ENCODE results near the gene CERK.
"Not testable (repeated sequence)": the region's sequence is repeated elsewhere in the genome, so short reads cannot be mapped to it uniquely, and the experiment has no call there.

The CERK gene, protein sequence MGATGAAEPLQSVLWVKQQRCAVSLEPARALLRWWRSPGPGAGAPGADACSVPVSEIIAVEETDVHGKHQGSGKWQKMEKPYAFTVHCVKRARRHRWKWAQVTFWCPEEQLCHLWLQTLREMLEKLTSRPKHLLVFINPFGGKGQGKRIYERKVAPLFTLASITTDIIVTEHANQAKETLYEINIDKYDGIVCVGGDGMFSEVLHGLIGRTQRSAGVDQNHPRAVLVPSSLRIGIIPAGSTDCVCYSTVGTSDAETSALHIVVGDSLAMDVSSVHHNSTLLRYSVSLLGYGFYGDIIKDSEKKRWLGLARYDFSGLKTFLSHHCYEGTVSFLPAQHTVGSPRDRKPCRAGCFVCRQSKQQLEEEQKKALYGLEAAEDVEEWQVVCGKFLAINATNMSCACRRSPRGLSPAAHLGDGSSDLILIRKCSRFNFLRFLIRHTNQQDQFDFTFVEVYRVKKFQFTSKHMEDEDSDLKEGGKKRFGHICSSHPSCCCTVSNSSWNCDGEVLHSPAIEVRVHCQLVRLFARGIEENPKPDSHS

DNA sequence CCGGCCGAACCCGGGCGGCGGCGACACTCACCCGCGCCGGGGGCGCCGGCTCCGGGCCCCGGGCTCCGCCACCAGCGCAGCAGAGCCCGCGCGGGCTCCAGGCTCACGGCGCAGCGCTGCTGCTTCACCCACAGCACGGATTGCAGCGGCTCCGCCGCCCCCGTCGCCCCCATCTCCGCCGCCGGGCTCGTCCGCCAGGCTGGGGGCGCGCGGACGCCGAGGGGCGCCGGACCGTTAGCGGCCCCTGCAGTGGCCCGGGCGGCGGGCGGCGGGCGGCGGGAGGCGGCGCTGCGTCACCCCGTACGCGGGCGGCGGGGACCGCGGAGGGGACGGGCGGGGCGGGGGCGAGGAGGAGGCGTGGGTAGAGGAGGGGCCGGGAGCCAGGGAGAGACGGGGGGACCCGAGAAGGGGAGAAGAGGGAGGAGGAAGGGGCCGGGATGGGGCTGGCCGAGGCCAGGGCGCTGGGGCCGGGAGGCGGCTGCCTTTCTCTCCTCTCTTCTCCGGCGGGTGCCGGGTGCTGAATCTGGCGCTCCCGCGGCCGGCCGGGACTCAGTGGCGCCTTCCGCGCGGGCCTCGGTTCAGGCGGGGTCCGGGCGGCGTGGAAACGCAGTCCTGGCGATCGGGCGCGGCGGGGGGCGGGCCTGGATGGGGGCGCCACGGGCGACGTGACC is at the start of gene CERK:
CERK (minus strand) TSS at position 277 of the 671 bp plus-strand sequence; CDS start at position 173, 104 bp downstream.
- peak; percentile 25 to 68 (median 47) for DNase-seq

DNA sequence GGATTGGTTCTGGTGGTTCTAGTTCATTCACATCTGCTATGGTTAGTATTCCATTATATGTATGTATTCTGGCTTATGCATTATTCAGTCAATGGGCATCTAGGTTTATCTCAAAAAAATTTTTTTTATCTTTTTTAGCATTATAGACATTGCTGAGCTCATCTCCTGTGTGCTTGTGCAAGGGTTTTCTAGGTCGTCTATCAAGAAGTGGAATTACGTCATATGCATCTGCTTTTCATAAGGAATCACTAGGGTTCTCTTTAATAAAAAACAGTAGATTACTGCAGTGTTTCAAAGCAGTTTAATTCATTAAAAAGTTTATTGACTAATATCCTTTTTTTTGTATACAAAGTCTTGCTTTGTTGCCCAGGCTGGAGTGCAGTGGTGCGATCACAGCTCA is 45.7 kb upstream of the CERK start:
- DNase-seq: no peak

DNA sequence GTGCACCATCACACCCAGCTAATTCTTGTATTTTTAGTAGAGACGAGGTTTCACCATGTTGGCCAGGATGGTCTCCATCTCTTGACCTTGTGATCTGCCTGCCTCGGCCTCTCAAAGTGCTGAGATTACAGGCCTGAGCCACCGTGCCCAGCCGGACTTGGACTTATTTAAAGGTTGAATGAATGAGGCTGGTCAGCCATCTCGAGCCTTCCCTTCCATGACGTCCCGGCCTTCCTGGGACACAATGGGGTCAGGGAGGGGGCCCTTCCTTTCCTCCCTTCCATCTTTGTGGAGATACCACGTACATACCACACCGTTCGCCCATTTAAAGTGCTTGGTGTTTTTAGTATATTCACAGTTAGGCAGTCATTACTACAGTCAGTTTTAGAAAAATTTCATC is 44.1 kb upstream of the CERK start:
- not testable (repeated sequence) for DNase-seq

DNA sequence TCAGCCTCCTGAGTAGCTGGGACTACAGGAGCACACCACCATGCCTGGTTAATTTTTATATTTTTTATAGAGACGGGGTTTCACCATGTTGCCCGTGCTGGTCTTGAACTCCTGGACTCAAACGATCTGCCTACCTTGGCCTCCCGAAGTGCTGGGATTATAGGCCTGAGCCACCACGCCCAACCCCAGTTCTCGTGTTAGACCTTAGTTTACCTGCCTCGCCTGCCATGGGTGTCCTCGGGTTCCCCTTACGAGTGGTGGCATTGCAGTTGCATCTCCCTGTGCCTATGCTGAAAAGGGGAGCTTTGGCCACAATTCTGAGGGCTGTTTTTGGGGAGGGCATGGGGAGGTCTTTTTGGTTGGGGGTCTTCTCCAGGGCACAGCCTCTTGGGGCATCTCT is 43.2 kb upstream of the CERK start:
- no peak for DNase-seq

DNA sequence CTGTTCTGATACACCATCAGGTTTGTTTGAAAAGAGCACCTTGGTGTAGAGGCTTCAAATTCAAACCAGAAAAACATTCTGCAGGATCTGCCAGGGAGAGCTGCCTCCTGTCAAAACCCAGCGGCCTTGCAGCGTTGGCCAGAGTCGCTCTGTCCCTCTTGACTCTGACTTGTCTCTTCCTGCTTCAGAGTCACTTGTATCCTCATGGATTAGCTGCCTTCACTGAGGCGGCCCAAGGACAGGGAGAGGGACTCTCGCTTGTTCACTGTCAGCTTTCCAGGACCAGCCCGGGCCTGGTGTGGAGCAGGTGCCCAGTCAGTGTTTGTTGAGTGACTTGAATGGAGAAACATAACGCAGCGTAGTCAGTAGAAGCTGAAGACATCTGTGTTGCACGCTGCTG is 42.4 kb upstream of the CERK start:
- DNase-seq: no peak

DNA sequence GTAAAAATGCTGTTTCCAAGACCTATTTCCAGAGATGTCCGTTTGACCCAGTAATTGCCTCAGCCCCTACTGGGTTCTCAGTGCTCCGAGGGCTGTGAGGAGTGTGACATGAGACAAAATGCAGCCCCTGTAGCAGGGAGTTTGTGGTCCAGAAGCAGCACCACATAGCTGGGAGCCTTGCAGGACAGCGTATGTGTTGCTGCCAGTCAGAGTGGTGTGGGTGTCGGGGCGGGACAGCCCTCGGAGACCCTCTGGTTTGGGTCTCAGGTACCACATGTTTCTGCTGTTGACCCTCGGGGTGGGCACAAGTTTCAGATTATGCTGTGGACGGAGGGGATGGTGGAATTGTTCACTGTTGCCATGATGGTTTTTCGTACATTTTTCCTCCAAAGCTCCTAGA is 41.6 kb upstream of the CERK start:
- DNase-seq: no peak

DNA sequence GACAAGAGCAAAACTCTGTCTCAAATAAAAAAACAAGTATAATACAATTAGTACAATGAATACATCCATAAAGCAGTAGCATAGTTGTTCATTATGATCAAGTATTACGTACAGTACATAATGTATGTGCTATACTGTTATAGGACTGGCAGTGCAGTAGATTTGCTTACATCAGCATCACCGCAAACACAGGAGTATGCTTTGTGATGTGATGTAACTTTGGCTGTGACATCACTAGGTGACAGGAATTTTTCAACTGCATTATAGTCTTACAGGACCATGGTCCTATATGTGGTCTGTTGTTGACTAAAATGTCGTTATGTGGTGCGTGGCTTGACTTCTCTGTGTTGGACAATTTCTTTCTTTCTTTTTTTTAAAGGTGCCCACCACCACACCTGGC is 41.0 kb upstream of the CERK start:
- DNase-seq: no peak

DNA sequence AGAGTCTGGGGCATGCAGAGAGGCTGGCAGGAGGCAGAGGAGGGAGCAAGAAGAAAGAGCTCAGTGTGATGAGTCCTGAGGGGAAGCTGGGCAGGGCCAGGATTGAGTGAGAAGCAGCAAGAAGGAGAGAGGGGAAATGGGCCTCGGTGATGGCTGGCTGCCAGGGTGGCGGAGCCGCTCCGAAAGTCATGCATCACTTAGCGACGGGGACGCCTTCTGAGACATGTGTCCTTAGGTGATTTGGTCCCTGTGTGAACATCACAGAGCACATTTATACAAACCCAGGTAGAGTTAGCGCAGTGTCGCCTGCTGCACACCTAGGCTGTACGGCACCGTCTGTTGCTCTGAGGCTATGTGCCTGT is 39.5 kb upstream of the CERK start:
- DNase-seq: peak in 3 of 4 experiments; percentile 19 to 60 (median 47)

DNA sequence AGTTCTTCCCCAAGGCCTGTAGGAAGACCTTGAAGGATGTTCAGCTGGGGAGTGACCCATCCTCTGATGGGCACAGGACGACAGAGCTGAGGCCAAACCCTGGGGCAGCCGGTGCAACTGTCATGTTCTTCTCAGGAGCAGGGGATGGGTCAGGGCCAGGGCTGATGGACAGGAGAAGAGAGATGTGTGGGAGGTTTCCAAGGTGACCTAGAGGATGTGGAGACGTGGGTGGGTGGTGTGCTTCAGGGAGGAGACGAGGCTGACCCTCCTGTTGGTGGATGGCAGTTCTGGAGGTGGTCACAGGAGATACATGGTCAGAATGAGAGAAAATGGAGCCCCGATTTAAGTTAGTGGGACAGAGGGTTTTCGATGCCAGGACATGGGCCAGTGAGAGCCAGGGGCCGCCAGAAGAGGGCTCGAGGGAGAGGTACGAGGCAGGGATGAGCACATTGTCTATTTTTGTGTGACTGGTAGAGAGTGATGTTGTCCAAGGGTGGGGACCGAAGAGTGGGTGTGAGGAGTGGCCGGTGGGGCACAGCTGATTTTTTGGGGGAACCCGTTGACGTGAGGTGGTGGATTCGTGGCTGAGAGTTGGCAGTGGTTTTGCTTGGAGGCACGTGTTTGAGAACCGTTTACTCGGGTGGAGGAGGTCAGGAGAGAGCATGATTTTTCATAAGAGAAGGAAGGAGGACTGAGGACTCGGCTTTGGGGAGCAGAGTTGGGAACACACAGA is 39.0 kb upstream of the CERK start:
- DNase-seq: no peak

DNA sequence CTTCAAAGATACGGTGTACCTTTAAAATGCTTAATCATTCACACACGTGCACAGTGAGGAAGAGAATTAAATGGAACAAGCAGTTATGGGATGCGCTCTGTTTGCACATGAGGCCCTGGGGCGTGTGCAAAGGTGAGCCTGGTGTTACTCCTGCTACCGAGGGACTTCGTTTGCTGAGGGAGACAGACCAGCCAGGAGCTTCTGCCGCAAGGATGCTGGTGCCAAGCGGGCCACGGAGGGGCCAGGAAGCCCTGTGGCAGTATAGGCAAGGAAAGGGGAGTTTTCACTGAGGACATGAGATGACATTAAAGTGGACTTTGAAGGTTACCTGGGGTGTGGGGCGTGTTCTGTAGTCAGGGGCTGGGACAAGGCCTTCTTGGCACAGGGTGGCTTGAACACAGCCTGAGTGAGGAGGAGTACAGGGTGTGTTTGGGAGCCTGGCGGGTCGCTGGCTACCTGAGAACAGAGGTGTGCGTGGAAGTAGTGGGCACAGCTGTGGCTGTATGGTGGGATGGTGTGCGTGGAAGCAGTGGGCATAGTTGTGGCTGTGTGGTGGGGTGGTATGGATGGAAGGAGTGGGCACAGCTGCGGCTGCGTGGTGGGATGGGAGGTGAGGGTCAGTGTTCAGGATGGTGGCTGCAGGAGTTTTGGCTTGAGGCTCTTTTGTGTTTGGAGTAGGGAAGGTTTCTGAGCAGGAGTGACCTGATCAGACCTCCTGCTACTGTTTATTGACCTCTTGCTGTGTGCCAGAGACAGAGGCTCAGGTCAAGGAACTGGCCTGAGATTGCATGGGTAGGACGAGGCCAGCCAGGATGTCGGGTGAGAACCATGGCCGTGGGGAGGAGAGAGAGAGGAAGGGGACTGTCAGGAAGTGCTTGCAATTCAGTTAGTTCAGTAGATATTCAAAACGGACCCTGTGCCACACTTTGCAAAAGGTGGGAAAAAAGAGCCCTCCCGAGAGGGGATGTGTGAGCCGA is 38.1 kb upstream of the CERK start:
- DNase-seq: no peak

DNA sequence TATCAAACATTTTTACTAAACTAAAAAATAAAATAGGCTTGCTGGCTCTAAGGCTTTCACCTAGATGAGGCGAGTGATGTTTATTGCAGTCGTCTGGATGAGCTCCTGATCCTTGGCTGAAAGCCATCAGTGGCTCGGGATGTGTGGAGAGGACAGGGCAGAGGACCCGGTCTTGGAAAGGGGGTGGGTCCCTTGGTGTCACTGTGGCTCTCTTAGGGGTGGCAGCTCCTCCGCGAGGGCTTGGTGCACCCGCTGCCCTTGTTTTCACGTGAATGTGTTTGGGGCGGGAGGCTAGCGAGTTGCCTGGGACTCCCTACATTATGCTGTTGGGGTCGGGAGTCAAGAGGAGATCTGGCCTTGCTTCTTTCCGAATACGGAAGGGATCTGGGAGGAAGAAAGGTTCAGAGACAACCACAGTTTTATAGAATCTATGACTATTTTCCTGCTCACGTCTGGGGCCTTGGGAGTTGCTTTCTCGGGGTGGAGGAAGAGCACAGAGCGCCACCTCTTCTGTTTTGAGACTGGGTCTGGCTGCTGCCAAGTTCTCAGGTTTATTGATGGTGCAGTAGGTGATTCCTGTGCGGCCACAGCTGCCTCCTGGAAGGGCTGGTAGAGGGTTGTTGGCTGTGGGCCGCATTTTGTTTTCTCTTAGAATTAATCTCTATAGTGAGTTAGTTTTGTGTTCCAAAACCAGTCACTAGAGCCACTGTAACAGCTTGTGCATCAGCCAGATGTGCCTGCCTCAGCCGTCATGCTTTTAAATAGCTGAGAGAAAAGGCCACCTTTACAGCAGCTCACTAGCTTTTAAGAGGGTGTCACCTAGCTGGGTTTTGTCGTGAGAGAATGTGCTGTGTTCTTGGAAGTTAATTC is 37.2 kb upstream of the CERK start:
- DNase-seq: no peak

DNA sequence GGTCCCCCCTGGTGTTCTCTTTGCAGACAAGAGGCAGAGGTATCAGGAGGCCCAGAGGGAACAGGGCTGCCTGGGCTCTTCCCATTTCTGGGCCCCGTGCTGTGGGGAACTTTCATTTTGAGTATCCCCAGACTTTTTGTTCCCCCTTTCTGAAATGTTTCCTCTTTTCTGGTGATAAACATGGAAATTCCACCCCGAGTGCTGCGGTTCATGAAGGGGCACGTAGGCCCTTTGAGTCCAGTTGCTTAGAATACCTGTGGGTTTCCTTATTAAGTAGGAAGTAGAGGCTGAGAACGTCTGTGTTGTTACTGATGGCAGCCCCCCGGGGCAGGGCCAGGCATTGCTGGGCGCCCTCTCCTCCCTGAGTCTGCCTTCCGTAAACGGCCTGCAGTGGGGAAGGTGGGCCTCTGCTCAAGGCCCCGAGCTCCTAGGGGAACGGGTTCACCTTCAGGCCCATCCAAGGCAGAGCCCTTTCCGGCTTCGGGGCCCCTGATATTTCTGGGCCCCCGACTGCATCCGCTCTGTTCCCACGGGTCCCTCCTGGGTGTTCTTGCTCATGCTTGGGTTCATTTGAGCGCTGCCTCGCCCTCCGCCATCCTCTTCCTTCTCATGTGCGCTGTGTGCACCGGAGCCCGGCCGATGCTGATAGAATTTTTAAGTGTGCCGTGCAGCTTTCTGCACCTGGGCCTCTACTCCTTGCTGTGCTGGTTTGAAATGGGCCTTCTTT is 36.4 kb upstream of the CERK start:
- no peak for DNase-seq

DNA sequence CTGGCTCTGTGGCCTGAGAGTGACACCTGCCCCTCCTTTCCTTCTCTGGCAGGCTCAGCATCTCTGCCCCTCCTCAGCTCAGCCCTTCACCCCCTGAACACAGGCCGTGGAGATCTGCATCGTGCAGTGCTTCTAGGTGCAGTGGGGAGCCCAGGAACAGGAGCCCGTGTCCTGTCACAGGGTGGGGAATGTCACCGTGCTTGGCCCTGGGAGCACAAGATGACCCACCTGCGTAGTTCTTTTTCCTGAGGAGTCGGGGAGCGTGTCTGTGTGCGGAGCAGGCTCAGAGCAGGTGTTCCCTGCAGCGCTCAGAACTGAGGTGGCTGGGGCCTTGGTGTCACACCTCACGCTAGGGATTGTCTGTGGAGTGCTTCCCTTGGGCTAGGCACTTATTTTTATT is 35.0 kb upstream of the CERK start:
- DNase-seq: no peak

DNA sequence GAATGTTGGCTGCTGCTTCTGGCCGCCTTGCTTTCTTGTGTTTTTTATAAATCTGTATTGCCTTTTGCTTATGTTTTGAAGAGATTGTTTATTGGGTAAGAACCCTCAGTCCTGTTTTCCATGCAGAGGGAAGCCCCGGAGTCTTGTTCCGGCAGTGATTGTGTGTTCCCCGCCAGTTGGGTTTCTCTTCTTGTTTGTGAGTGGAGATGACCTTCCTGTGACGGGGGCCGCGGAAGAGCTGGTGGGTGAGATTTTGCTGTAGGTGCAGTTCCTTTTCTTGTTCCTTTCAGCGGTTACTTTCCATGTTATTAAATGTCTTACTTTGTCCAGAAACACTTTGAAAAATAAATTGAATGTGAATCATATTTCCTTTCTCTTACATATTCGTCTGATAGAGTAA is 32.7 kb upstream of the CERK start:
- no peak for DNase-seq

DNA sequence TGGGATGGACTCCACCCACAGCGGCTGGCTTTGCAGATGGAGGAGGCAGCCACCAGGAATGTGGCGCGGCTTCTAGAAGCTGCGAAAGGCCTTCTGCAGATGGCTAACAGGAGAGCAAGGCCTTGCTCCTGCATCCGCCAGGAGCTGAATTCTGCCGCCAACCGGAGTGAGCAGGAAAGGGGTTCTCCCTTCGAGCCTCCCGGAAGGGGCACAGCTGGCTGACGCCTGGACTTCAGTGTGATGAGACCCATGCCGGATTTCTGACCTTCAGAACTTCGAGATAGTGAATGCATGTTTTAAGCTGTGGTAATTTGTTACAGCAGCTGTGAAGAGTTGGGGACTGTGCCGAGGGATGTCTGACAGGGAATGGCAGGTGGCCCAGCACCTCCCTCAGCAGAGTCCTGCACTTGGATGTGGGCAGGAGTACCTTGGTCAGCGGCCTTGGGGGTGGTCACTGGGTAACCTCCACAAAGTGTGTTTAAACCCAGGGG is 32.1 kb upstream of the CERK start:
- no peak for DNase-seq

DNA sequence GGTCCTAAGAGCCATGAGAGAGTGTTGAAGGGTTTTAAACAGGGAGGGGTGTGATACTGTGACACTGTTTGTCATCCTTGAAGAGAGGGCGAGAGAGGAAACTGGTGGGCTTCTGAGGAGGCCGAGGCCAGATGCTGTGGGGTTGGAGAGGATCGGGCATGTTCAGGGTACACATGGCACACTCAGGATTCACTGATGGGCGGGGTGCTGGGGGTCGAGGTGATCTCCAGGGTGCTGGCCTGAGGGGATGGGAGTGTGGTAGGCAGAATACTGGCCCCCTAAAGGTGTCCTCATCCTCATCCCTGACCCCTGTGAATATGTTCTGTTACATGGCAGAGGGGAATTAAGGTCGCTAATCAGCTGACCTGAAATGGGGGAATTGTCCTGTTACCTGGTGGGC is 31.7 kb upstream of the CERK start:
- no peak for DNase-seq

DNA sequence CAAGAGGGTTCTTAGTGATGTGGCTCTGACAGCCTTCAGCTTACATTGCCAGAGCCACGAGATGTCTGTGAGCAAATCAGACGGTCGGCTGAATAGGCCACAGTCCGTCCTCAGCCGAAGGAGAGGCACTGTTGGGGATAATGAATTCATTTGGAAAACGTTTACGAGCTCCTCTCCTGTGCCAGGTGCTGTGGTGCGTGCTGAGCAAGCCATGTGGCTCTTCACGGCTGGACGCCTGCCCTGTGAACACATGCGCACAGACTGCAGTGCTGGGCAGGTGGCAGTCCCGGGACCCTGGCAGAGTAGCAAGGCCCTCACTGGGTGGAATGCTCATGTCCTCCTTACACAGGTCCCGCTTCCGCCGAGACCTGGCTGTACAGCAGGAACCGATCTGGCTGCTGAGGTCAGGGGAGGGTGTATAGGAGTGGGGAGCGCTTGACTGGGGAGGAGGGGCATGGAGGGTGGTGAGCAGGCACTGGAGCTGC is 31.2 kb upstream of the CERK start:
- no peak for DNase-seq

DNA sequence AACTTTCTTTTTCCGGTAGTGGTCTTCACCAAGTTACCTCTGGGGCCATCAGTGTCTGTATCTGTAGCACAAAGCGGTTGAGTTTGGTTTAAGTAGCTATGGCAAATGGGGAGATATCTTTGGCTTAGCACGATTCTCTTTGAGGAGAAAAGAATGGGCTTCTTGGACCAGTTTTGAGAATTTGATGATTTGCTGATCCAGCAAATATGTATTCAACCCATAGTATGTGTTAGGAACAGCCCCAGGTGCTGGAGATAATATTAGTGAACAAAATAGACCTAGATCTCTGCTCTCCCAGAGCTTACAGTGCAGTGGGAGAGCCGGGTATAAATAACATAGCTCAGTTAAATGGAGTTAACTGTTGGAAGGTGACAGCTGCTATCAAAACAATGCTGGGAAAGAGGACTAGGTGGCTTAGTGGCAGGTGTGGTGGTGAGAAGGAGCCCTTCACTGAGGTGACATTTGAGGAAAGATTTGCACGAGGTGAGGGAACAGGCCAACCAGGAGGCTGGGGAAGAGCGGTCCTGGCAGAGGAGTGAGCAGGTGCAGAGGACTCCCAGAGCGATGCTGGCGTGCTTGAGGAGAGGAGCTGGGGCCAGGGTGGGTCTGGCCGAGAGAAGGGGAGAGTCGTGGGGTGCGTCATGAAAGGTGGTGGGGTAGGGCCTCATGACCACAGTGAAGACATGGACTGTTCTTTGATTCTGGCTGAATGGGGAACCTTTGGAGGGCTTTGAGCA is 29.4 kb upstream of the CERK start:
- DNase-seq: no peak

DNA sequence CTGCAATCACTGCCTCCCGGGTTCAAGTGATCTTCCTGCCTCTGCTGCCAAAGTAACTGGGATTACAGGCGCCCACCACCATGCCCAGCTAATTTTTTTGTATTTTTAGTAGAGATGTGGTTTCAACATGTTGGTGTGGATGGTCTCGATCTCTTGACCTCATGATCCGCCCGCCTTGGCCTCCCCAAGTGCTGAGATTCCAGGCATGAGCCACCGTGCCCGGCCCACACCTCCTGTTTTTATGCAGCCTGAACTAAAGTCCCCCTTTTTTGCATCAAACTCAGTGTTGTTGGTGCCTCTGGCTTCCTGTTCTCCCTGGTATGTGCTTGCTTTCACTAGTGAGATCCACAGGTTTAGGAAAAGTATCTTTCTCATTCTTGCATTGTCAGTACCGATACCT is 28.6 kb upstream of the CERK start:
- no peak for DNase-seq

All from activated naive CD4-positive, alpha-beta T cell (primary cell).